IMR-90 (cell line): Measurements from ENCODE around the gene CCNE1. TPM values are rescaled to one million over a fixed set of nuclear protein-coding genes. Genes with fewer than 3 reads are reported as not detected.
A peak's percentile ranks its signal among the peaks of the same experiment; 100 is the strongest.

ENCODE experiments used
- ATAC-seq: fragments of 200-7000 bp; cut with Tn5 transposase; 2 replicates; pipeline ENCODE4 v1.9.1; 2020; ENCODE audit warnings: low read depth, mild to moderate bottlenecking, moderate library complexity
- BruUV-seq: library from RNA; stranded (reverse); fragments of 400-500 nt; replicated peaks from 2 replicates; lab custom pipeline; 2021; lab: Mats Ljungman, UMichigan
- CTCF ChIA-PET: fragments of 300-600 bp; formaldehyde crosslinking; extraction: SDS; loops from one replicate; lab custom pipeline; 2021; ENCODE audit warnings: antibody characterized with exemption; lab: Yijun Ruan, JAX
- POLR2A ChIA-PET: fragments of 300-600 bp; sonication (Branson Sonifier 250); formaldehyde crosslinking; loops from one replicate; lab custom pipeline; 2022; ENCODE audit warnings: antibody characterized with exemption; ENCODE audit not compliant: unreplicated experiment; lab: Charles Lee
- DNase-seq: peaks from one replicate; pipeline ENCODE4 v3.0.0; 2013
- H2AFZ ChIP-seq: replicated peaks from 2 replicates; pipeline ENCODE3; 2013; ENCODE audit warnings: low read length, mild to moderate bottlenecking; ENCODE audit not compliant: poor library complexity
- H2AK5ac ChIP-seq: 2 replicates; pipeline ENCODE4 v1.6.1; 2013; ENCODE audit warnings: low read depth, low read length, inconsistent platforms
- H2AK9ac ChIP-seq: replicated peaks from 2 replicates; pipeline ENCODE3; 2013; ENCODE audit warnings: mild to moderate bottlenecking, low read depth, low read length, moderate library complexity; ENCODE audit not compliant: poor library complexity
- H2BK120ac ChIP-seq: 2 replicates; pipeline ENCODE4 v1.6.1; 2013; ENCODE audit warnings: low read depth, low read length, inconsistent platforms
- H2BK15ac ChIP-seq: 3 replicates; pipeline ENCODE4 v1.6.1; 2013; ENCODE audit warnings: low read depth, low read length, inconsistent platforms
- H2BK20ac ChIP-seq: 2 replicates; pipeline ENCODE4 v1.6.1; 2013; ENCODE audit warnings: low read depth, mild to moderate bottlenecking, inconsistent platforms, low read length, moderate library complexity
- H2BK5ac ChIP-seq: 2 replicates; pipeline ENCODE4 v1.6.1; 2013; ENCODE audit warnings: mild to moderate bottlenecking, low read depth, low read length, inconsistent platforms; ENCODE audit not compliant: poor library complexity, severe bottlenecking
- H3K14ac ChIP-seq: replicated peaks from 2 replicates; pipeline ENCODE4 v1.6.1; 2013; ENCODE audit warnings: low read depth, low read length, inconsistent platforms
- H3K18ac ChIP-seq: 2 replicates; pipeline ENCODE4 v1.6.1; 2013; ENCODE audit warnings: low read depth, low read length, control low read depth
- H3K23ac ChIP-seq: 2 replicates; pipeline ENCODE4 v1.6.1; 2013; ENCODE audit warnings: low read depth, low read length, inconsistent platforms
- H3K27ac ChIP-seq: 2 replicates; pipeline ENCODE4 v1.5.1; 2013; ENCODE audit warnings: mild to moderate bottlenecking, control low read depth, low read length; ENCODE audit not compliant: insufficient read depth
- H3K27me3 ChIP-seq: 2 replicates; pipeline ENCODE4 v1.6.1; 2013; ENCODE audit warnings: low read length; ENCODE audit not compliant: control insufficient read depth, insufficient read depth
- H3K36me3 ChIP-seq: 2 replicates; pipeline ENCODE4 v1.6.1; 2013; ENCODE audit warnings: low read length, mixed read lengths; ENCODE audit not compliant: control insufficient read depth, insufficient read depth
- H3K4ac ChIP-seq: 2 replicates; pipeline ENCODE4 v1.6.1; 2013; ENCODE audit warnings: low read depth, low read length, inconsistent platforms
- H3K4me1 ChIP-seq: 2 replicates; pipeline ENCODE4 v1.6.1; 2013; ENCODE audit warnings: low read length, mixed read lengths; ENCODE audit not compliant: control insufficient read depth, insufficient read depth
- H3K4me2 ChIP-seq: 2 replicates; pipeline ENCODE4 v1.6.1; 2013; ENCODE audit warnings: low read depth, mild to moderate bottlenecking, control low read depth, low read length, moderate library complexity
- H3K4me3 ChIP-seq: 2 replicates; pipeline ENCODE4 v1.5.1; 2013; ENCODE audit warnings: low read depth, mild to moderate bottlenecking, control low read depth, low read length, moderate library complexity; ENCODE audit not compliant: insufficient read depth
- H3K56ac ChIP-seq: 2 replicates; pipeline ENCODE4 v1.6.1; 2013; ENCODE audit warnings: low read length, inconsistent platforms; ENCODE audit not compliant: insufficient read depth; ENCODE audit errors: extremely low read depth
- H3K79me1 ChIP-seq, 2 experiments: 2 replicates each; pipeline ENCODE4 v1.6.1; 2013; ENCODE audit warnings: low read length in 2 of 2, inconsistent platforms in 1 of 2, low read depth in 1 of 2
- H3K9ac ChIP-seq: 2 replicates; pipeline ENCODE4 v1.6.1; 2013; ENCODE audit warnings: low read depth, low read length, control low read depth
- H3K9me1 ChIP-seq: 2 replicates; pipeline ENCODE4 v1.6.1; 2013; ENCODE audit warnings: low read length, inconsistent platforms; ENCODE audit not compliant: insufficient read depth
- H3K9me3 ChIP-seq: 2 replicates; pipeline ENCODE4 v1.6.1; 2013; ENCODE audit warnings: low read length; ENCODE audit not compliant: control insufficient read depth, insufficient read depth
- H4K20me1 ChIP-seq: 2 replicates; pipeline ENCODE4 v1.6.1; 2013; ENCODE audit warnings: low read length, inconsistent platforms; ENCODE audit not compliant: insufficient read depth
- H4K5ac ChIP-seq: 2 replicates; pipeline ENCODE4 v1.6.1; 2013; ENCODE audit warnings: mild to moderate bottlenecking, low read depth, low read length, control low read depth
- H4K8ac ChIP-seq, 2 experiments: 2 replicates each; pipeline ENCODE4 v1.6.1; 2013; ENCODE audit warnings: low read depth in 2 of 2, low read length in 2 of 2, control low read depth in 1 of 2, inconsistent platforms in 1 of 2
- H4K91ac ChIP-seq: 2 replicates; pipeline ENCODE4 v1.6.1; 2013; ENCODE audit warnings: low read depth, low read length, inconsistent platforms; ENCODE audit not compliant: insufficient read depth
- BHLHE40 ChIP-seq: fragments of 150-350 bp; IDR thresholded peaks from 2 replicates; pipeline ENCODE4 v1.6.1; 2016; ENCODE audit warnings: mild to moderate bottlenecking, low read depth, low read length
- CEBPB ChIP-seq: IDR thresholded peaks from 2 replicates; pipeline ENCODE4 v1.6.1; 2012; ENCODE audit warnings: low read depth, low read length, improper control_type of control experiment
- CHD1 ChIP-seq: IDR thresholded peaks from 2 replicates; pipeline ENCODE4 v1.6.1; 2012; ENCODE audit warnings: low read depth, low read length, improper control_type of control experiment
- CTCF ChIP-seq: conservative IDR thresholded peaks from 2 replicates; pipeline ENCODE4 v1.5.1; 2012; ENCODE audit warnings: mild to moderate bottlenecking, low read depth, low read length, improper control_type of control experiment
- ELK1 ChIP-seq: fragments of 150-350 bp; IDR thresholded peaks from 2 replicates; pipeline ENCODE4 v1.6.1; 2016; ENCODE audit warnings: low read depth, mild to moderate bottlenecking, low read length, moderate library complexity, borderline replicate concordance
- MAFK ChIP-seq: IDR thresholded peaks from 2 replicates; pipeline ENCODE4 v1.6.1; 2012; ENCODE audit warnings: low read depth, low read length, improper control_type of control experiment
- MAZ ChIP-seq: IDR thresholded peaks from 2 replicates; pipeline ENCODE4 v1.6.1; 2012; ENCODE audit warnings: low read depth, mild to moderate bottlenecking, low read length, improper control_type of control experiment, moderate library complexity, borderline replicate concordance
- MXI1 ChIP-seq: IDR thresholded peaks from 2 replicates; pipeline ENCODE4 v1.6.1; 2012; ENCODE audit warnings: low read depth, mild to moderate bottlenecking, low read length, moderate library complexity, borderline replicate concordance
- NFE2L2 ChIP-seq: fragments of 150-350 bp; IDR thresholded peaks from 2 replicates; pipeline ENCODE4 v1.6.1; 2016; ENCODE audit warnings: low read depth, mild to moderate bottlenecking, low read length
- POLR2A ChIP-seq: IDR thresholded peaks from 2 replicates; pipeline ENCODE4 v1.6.1; 2012; ENCODE audit warnings: mild to moderate bottlenecking, low read depth, low read length
- RAD21 ChIP-seq: IDR thresholded peaks from 2 replicates; pipeline ENCODE4 v1.6.1; 2012; ENCODE audit warnings: low read length, improper control_type of control experiment
- RCOR1 ChIP-seq: IDR thresholded peaks from 2 replicates; pipeline ENCODE4 v1.6.1; 2012; ENCODE audit warnings: mild to moderate bottlenecking, low read length, improper control_type of control experiment; ENCODE audit not compliant: insufficient replicate concordance
- RFX5 ChIP-seq: IDR thresholded peaks from 2 replicates; pipeline ENCODE4 v1.8.0; 2012; ENCODE audit warnings: low read depth, mild to moderate bottlenecking, low read length, moderate library complexity
- USF2 ChIP-seq: fragments of 150-350 bp; IDR thresholded peaks from 2 replicates; pipeline ENCODE4 v1.6.1; 2017; ENCODE audit warnings: mild to moderate bottlenecking, antibody characterized with exemption, low read length, low read depth
- WGBS, 2 experiments: methylation state at CpG; one replicate each; pipeline versions ENCODE4 v1.1.5 to v1.1.7; 2013; ENCODE audit warnings: missing lambda C conversion rate in 2 of 2; ENCODE audit not compliant: insufficient read length in 1 of 2; ENCODE audit errors: extremely low coverage in 2 of 2; 5-methylcytosine and 5-hydroxymethylcytosine counted together
- dilution Hi-C: fragments of 300-500 bp; cut with HindIII; formaldehyde crosslinking; loops from one replicate; pipeline ENCODE4 v1.14.3; 2018; ENCODE audit warnings: low sequenced_read_pairs; ENCODE audit not compliant: unreplicated experiment
- in situ Hi-C: fragments of 300-500 bp; cut with MboI; formaldehyde crosslinking; loops from 3 replicates; pipeline ENCODE4 v1.14.3; 2019; ENCODE audit warnings: low sequenced_read_pairs, inconsistent platforms, mixed read lengths
- intact Hi-C: fragments of 100-400 bp; cut with micrococcal nuclease; formaldehyde crosslinking; loops from 2 replicates; pipeline ENCODE4 v1.10.0; 2022
- polyA plus RNA-seq, 3 experiments: library from polyadenylated mRNA; depleted of rRNA; stranded (reverse); fragments of >200 nt; gene quantifications; 2 replicates each; pipeline ENCODE4 v1.2.3, GENCODE V29; 2012; ENCODE audit warnings: low replicate concordance in 1 of 3
- total RNA-seq: library from RNA; depleted of rRNA; stranded (reverse); fragments of >200 nt; gene quantifications from 2 replicates; pipeline ENCODE4 v1.2.3, GENCODE V29; 2012

The CCNE1 gene
- total and polyA plus RNA-seq, 2 of the 4 experiments (the other 2 are of a cell fraction), result 6.8 to 7.0 TPM

- Histone ChIP-seq H2BK5ac (no peak overlapping the region), H3K14ac (no peak overlapping the region), H3K27ac (no peak overlapping the region), H2AFZ (peak overlapping the region; percentile 49), H2AK9ac (no peak overlapping the region), H3K9me1 (no peaks in the 10 kb centered on the region), H2BK15ac (no peak overlapping the region), H3K56ac (no peak overlapping the region), H3K79me1 (no peaks in the 10 kb centered on the region), H3K9me3 (no peaks in the 10 kb centered on the region), H3K4me2 (no peak overlapping the region), H4K20me1 (no peaks in the 10 kb centered on the region), H3K23ac (no peak overlapping the region), H3K4me1 (no peaks in the 10 kb centered on the region), H3K18ac (no peak overlapping the region), H3K9ac (no peak overlapping the region), H2BK20ac (no peak overlapping the region), H3K4ac (no peak overlapping the region), H4K8ac (no peak overlapping the region), H2AK5ac (no peak overlapping the region), H3K27me3 (peaks cover 2% of the 10 kb centered on the region), H3K4me3 (no peak overlapping the region), H3K36me3 (no peaks in the 10 kb centered on the region), H4K91ac (no peak overlapping the region), H4K5ac (no peak overlapping the region), H2BK120ac (no peak overlapping the region)
- intact Hi-C loops, result no loop called here
- no TSS peak for BruUV-seq
- DNase-seq (no peak), ATAC-seq (no peak)
- 26% methylated on average over 3 of the region's 12 CpGs; no CpG with 5 or more reads in 1 of the 2 experiments for WGBS, 2 experiments
- CTCF ChIA-PET, result no interaction called here
- in situ Hi-C loops, result no loop called here
- TF ChIP-seq MXI1 (no peak), RCOR1 (no peak), NFE2L2 (no peak), USF2 (no peak), BHLHE40 (no peak), CHD1 (no peak), CEBPB (no peak), MAZ (no peak), ELK1 (no peak), CTCF (no peak), POLR2A (no peak), RFX5 (no peak), MAFK (no peak), RAD21 (no peak)
- POLR2A ChIA-PET, result no interaction called here
- dilution Hi-C loops, result no loop called here
These were observed 19.3 kb downstream of the CCNE1 start for GRCh38 chr19:29831041-29831548.
